Liver (tissue), 9 donors: Measurements from ENCODE around the gene MIEF2. TPM values are rescaled to one million over a fixed set of nuclear protein-coding genes. Genes with fewer than 3 reads are reported as not detected.

Source experiments
- DNase-seq: peaks from one replicate; pipeline ENCODE4 v3.0.0-alpha.2; 2017; ENCODE audit warnings: low spot score
- H3K27ac ChIP-seq, 2 donors: one replicate each; pipeline ENCODE4 v1.7.0; 2013; ENCODE audit warnings: inconsistent platforms in 2 of 2, low read length in 2 of 2, control low read depth in 1 of 2, low read depth in 1 of 2, mild to moderate bottlenecking in 1 of 2
- H3K27me3 ChIP-seq, 4 donors: one replicate each; pipeline versions ENCODE4 v1.6.1 to v1.7.0; 2013; ENCODE audit warnings: low read length in 3 of 4, inconsistent platforms in 1 of 4, mild to moderate bottlenecking in 1 of 4, moderate library complexity in 1 of 4; ENCODE audit not compliant: control insufficient read depth in 4 of 4, insufficient read depth in 4 of 4
- H3K36me3 ChIP-seq, 4 donors: one replicate each; pipeline versions ENCODE4 v1.6.1 to v1.7.0; 2013; ENCODE audit warnings: low read length in 3 of 4, mild to moderate bottlenecking in 3 of 4, low read depth in 1 of 4, moderate library complexity in 1 of 4; ENCODE audit not compliant: control insufficient read depth in 4 of 4, insufficient read depth in 3 of 4
- H3K4me1 ChIP-seq, 4 donors: one replicate each; pipeline versions ENCODE4 v1.6.1 to v1.7.0; 2013; ENCODE audit warnings: low read length in 3 of 4, mild to moderate bottlenecking in 3 of 4, moderate library complexity in 1 of 4; ENCODE audit not compliant: control insufficient read depth in 4 of 4, insufficient read depth in 4 of 4
- H3K4me3 ChIP-seq, 3 donors: one replicate each; pipeline versions ENCODE4 v1.6.1 to v1.7.0; 2013; ENCODE audit warnings: low read length in 3 of 3, control low read depth in 1 of 3, low read depth in 1 of 3, mild to moderate bottlenecking in 1 of 3
- H3K9ac ChIP-seq, 2 donors: one replicate each; pipeline ENCODE4 v1.7.0; 2013; ENCODE audit warnings: low read length in 2 of 2, mild to moderate bottlenecking in 2 of 2, moderate library complexity in 2 of 2, control low read depth in 1 of 2, low read depth in 1 of 2
- H3K9me3 ChIP-seq, 4 donors: one replicate each; pipeline versions ENCODE4 v1.6.1 to v1.7.0; 2013; ENCODE audit warnings: low read length in 3 of 4; ENCODE audit not compliant: control insufficient read depth in 4 of 4
- EGR1 ChIP-seq, 2 donors: IDR thresholded peaks; 2 replicates each; pipeline ENCODE4 v1.6.1; 2016 to 2018; ENCODE audit warnings: antibody characterized with exemption in 2 of 2, low read depth in 2 of 2
- FOXA1 ChIP-seq: IDR thresholded peaks from 2 replicates; pipeline ENCODE4 v1.6.1; 2016; ENCODE audit warnings: antibody characterized with exemption
- FOXA2 ChIP-seq: IDR thresholded peaks from 2 replicates; pipeline ENCODE4 v1.6.1; 2016; ENCODE audit warnings: antibody characterized with exemption
- GABPA ChIP-seq, 2 donors: IDR thresholded peaks in 1 of 2; conservative IDR thresholded peaks in 1 of 2; 2 replicates each; pipeline ENCODE4 v1.6.1; 2016; ENCODE audit warnings: antibody characterized with exemption in 2 of 2, mild to moderate bottlenecking in 1 of 2, moderate library complexity in 1 of 2
- HNF4A ChIP-seq, 2 donors: conservative IDR thresholded peaks; 2 replicates each; pipeline ENCODE4 v1.6.1; 2016; ENCODE audit warnings: antibody characterized with exemption in 2 of 2, mild to moderate bottlenecking in 2 of 2
- HNF4G ChIP-seq: IDR thresholded peaks from 2 replicates; pipeline ENCODE4 v1.6.1; 2016; ENCODE audit warnings: antibody characterized with exemption
- JUND ChIP-seq, 2 donors: IDR thresholded peaks; 2 replicates each; pipeline ENCODE4 v1.6.1; 2016; ENCODE audit warnings: antibody characterized with exemption in 2 of 2
- NR2F2 ChIP-seq: IDR thresholded peaks from 2 replicates; pipeline ENCODE4 v1.6.1; 2016; ENCODE audit warnings: antibody characterized with exemption
- RAD21 ChIP-seq, 2 donors: IDR thresholded peaks; 2 replicates each; pipeline ENCODE4 v1.6.1; 2016; ENCODE audit warnings: antibody characterized with exemption in 2 of 2, mild to moderate bottlenecking in 2 of 2
- RXRA ChIP-seq, 2 donors: IDR thresholded peaks; 2 replicates each; pipeline ENCODE4 v1.6.1; 2017 to 2018; ENCODE audit warnings: antibody characterized with exemption in 2 of 2, mild to moderate bottlenecking in 1 of 2
- SP1 ChIP-seq: IDR thresholded peaks from 2 replicates; pipeline ENCODE4 v1.6.1; 2018; ENCODE audit warnings: antibody characterized with exemption, mild to moderate bottlenecking
- TAF1 ChIP-seq: conservative IDR thresholded peaks from 2 replicates; pipeline ENCODE4 v1.6.1; 2016; ENCODE audit warnings: antibody characterized with exemption, mild to moderate bottlenecking
- YY1 ChIP-seq: IDR thresholded peaks from 2 replicates; pipeline ENCODE4 v1.6.1; 2016; ENCODE audit warnings: antibody characterized with exemption, mild to moderate bottlenecking
- WGBS: extraction: QIAGEN DNeasy Blood & Tissue Kit; methylation state at CpG from one replicate; pipeline ENCODE4 v1.1.7; 2013; 5-methylcytosine and 5-hydroxymethylcytosine counted together
- polyA plus RNA-seq, 2 donors: library from polyadenylated mRNA; stranded (reverse) in 1 of 2; unstranded in 1 of 2; fragments of 200-250 nt in 1 of 2; fragments of >200 nt in 1 of 2; fragmentation: Nextera tagmentation in 1 of 2; extraction: Ambion mirVana in 1 of 2; gene quantifications; one replicate each; pipeline versions ENCODE4 v1.2.1 to v1.2.3, GENCODE V29; 2013 to 2015
- total RNA-seq, 2 donors: library from RNA; depleted of rRNA; stranded (reverse); fragments of >200 nt; gene quantifications; one replicate each; pipeline ENCODE4 v1.2.3, GENCODE V29; 2014
- TF ChIP-seq, protein P1 (sequence below): IDR thresholded peaks from 2 replicates; pipeline ENCODE4 v1.6.1; 2016; ENCODE audit warnings: antibody characterized with exemption
- TF ChIP-seq, protein P2 (sequence below): IDR thresholded peaks from 2 replicates; pipeline ENCODE4 v1.6.1; 2016; ENCODE audit warnings: antibody characterized with exemption
- TF ChIP-seq, protein P3 (sequence below): fragments of 150-350 bp; IDR thresholded peaks from 2 replicates; pipeline ENCODE4 v1.5.1; 2017; ENCODE audit warnings: improper control_type of control experiment, low read depth, low read length; ENCODE audit not compliant: missing input control
- TF ChIP-seq, protein P4 (sequence below): IDR thresholded peaks from 2 replicates; pipeline ENCODE4 v1.6.1; 2016; ENCODE audit warnings: antibody characterized with exemption, mild to moderate bottlenecking
- TF ChIP-seq, protein P5 (sequence below): IDR thresholded peaks from 2 replicates; pipeline ENCODE4 v1.6.1; 2016; ENCODE audit warnings: antibody characterized with exemption
- donor health status: healthy.
- donor health status: healthy.
- donor health status: healthy.
- donor health status: healthy.
- donor health status: healthy.

MIEF2 gene
- total and polyA plus RNA-seq, 4 donors: 4.1 to 11.1 (median 6.6) TPM

DNA sequence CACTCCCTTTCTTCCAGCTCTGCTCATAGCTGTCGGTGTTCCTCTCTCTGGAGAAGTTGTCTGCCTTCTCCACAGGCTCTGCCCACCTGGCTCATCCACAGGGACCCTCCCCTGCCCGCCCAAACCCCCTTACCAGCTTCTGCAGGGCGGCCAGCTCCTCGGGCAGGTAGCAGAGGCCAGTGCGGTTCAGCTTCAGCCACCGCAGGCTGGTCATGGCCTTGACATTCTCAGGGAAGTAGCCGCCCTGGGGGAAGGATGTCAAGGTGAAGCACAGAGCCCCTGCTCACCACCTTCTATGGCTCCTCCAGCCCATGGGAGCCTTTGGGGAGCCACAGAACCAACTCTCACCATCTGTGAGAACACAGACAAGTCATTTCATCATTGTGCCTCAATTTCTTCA, 3.7 kb upstream of the MIEF2 start:
- 90% methylated on average over 7 of the region's 7 CpGs for WGBS
- TF ChIP-seq, protein P1, sequence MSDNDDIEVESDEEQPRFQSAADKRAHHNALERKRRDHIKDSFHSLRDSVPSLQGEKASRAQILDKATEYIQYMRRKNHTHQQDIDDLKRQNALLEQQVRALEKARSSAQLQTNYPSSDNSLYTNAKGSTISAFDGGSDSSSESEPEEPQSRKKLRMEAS: no peak
- no peak for TF ChIP-seq YY1
- no peak for TF ChIP-seq RAD21 (IDR thresholded peaks at IDR 0.05)
- TF ChIP-seq HNF4A (conservative IDR thresholded peaks at IDR 0.05): no peak
- TF ChIP-seq NR2F2: no peak
- TF ChIP-seq, protein P2, sequence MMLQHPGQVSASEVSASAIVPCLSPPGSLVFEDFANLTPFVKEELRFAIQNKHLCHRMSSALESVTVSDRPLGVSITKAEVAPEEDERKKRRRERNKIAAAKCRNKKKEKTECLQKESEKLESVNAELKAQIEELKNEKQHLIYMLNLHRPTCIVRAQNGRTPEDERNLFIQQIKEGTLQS: no peak
- TF ChIP-seq FOXA1: no peak
- no peak for TF ChIP-seq FOXA2
- no peak for TF ChIP-seq JUND (IDR thresholded peaks at IDR 0.05)
- no peak for TF ChIP-seq SP1
- TF ChIP-seq, protein P3, sequence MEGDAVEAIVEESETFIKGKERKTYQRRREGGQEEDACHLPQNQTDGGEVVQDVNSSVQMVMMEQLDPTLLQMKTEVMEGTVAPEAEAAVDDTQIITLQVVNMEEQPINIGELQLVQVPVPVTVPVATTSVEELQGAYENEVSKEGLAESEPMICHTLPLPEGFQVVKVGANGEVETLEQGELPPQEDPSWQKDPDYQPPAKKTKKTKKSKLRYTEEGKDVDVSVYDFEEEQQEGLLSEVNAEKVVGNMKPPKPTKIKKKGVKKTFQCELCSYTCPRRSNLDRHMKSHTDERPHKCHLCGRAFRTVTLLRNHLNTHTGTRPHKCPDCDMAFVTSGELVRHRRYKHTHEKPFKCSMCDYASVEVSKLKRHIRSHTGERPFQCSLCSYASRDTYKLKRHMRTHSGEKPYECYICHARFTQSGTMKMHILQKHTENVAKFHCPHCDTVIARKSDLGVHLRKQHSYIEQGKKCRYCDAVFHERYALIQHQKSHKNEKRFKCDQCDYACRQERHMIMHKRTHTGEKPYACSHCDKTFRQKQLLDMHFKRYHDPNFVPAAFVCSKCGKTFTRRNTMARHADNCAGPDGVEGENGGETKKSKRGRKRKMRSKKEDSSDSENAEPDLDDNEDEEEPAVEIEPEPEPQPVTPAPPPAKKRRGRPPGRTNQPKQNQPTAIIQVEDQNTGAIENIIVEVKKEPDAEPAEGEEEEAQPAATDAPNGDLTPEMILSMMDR: no peak
- no peak for TF ChIP-seq TAF1
- TF ChIP-seq HNF4G: no peak
- TF ChIP-seq RXRA (IDR thresholded peaks at IDR 0.05): no peak
- TF ChIP-seq, protein P4, sequence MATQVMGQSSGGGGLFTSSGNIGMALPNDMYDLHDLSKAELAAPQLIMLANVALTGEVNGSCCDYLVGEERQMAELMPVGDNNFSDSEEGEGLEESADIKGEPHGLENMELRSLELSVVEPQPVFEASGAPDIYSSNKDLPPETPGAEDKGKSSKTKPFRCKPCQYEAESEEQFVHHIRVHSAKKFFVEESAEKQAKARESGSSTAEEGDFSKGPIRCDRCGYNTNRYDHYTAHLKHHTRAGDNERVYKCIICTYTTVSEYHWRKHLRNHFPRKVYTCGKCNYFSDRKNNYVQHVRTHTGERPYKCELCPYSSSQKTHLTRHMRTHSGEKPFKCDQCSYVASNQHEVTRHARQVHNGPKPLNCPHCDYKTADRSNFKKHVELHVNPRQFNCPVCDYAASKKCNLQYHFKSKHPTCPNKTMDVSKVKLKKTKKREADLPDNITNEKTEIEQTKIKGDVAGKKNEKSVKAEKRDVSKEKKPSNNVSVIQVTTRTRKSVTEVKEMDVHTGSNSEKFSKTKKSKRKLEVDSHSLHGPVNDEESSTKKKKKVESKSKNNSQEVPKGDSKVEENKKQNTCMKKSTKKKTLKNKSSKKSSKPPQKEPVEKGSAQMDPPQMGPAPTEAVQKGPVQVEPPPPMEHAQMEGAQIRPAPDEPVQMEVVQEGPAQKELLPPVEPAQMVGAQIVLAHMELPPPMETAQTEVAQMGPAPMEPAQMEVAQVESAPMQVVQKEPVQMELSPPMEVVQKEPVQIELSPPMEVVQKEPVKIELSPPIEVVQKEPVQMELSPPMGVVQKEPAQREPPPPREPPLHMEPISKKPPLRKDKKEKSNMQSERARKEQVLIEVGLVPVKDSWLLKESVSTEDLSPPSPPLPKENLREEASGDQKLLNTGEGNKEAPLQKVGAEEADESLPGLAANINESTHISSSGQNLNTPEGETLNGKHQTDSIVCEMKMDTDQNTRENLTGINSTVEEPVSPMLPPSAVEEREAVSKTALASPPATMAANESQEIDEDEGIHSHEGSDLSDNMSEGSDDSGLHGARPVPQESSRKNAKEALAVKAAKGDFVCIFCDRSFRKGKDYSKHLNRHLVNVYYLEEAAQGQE: no peak
- no peak for TF ChIP-seq EGR1 (IDR thresholded peaks at IDR 0.05; ENCODE audit: low read depth in 2 of 2)
- TF ChIP-seq GABPA (IDR thresholded peaks at IDR 0.05 in 1 of 2, conservative IDR thresholded peaks at IDR 0.05 in 1 of 2): no peak
- TF ChIP-seq, protein P5, sequence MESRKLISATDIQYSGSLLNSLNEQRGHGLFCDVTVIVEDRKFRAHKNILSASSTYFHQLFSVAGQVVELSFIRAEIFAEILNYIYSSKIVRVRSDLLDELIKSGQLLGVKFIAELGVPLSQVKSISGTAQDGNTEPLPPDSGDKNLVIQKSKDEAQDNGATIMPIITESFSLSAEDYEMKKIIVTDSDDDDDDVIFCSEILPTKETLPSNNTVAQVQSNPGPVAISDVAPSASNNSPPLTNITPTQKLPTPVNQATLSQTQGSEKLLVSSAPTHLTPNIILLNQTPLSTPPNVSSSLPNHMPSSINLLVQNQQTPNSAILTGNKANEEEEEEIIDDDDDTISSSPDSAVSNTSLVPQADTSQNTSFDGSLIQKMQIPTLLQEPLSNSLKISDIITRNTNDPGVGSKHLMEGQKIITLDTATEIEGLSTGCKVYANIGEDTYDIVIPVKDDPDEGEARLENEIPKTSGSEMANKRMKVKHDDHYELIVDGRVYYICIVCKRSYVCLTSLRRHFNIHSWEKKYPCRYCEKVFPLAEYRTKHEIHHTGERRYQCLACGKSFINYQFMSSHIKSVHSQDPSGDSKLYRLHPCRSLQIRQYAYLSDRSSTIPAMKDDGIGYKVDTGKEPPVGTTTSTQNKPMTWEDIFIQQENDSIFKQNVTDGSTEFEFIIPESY: no peak
- Histone ChIP-seq H3K27ac (no peak overlapping the region), H3K4me3 (no peak overlapping the region), H3K4me1 (peaks cover 22 to 46% (median 30%) of the 10 kb centered on the region in 4 donors), H3K9ac (no peak overlapping the region), H3K9me3 (no peaks in the 10 kb centered on the region), H3K27me3 (no peaks in the 10 kb centered on the region), H3K36me3 (peaks cover 11 to 27% (median 24%) of the 10 kb centered on the region in 4 donors)
- DNase-seq: no peak
